ENCODE results near the gene SND1. TPM values are rescaled to one million over a fixed set of nuclear protein-coding genes. Genes with fewer than 3 reads are reported as not detected.

Gene SND1
- total and polyA plus RNA-seq, 12 donors = 58.9 to 266 (median 132) TPM

DNA sequence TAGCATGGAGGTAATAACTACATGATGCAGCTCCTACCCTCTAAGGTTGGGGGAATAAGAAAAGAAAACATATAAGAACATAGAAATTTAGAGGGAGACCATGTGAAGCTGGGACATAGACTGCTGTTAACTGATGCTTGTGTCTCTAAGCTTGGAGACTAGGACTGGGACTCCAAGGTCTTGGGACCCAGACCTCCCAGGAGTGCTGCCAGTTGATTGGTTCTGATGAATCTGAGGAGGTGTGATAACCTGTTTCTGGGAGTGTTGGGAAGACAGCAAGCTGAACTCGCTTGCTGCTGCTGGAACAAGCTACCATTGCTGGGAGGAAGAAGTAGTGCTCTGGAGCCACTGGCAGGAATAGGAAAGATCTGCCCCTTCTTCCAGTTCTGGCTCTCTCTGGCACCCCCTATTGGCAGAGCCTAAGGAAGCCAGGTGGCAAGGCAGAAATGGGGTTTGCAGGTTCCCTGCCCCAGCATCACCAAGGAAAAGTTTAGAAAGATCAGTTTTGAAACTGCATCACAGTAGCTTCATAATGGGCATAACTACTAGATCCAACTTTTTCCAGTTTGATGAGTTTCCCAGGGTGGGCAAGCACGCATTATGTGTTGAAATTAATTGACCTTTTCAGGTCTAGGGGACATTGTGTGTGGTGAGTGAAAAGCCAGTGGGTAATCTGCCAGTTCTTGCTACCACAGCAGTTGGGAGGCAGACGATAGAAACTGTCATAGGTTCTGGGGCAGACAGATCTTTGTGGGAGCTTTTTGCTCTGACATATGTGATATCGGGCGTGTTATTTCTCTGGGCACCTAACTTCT is 140.7 kb downstream of the SND1 start:
- no peak for TF ChIP-seq POLR2A (IDR thresholded peaks at IDR 0.05)
- TF ChIP-seq, protein P1, sequence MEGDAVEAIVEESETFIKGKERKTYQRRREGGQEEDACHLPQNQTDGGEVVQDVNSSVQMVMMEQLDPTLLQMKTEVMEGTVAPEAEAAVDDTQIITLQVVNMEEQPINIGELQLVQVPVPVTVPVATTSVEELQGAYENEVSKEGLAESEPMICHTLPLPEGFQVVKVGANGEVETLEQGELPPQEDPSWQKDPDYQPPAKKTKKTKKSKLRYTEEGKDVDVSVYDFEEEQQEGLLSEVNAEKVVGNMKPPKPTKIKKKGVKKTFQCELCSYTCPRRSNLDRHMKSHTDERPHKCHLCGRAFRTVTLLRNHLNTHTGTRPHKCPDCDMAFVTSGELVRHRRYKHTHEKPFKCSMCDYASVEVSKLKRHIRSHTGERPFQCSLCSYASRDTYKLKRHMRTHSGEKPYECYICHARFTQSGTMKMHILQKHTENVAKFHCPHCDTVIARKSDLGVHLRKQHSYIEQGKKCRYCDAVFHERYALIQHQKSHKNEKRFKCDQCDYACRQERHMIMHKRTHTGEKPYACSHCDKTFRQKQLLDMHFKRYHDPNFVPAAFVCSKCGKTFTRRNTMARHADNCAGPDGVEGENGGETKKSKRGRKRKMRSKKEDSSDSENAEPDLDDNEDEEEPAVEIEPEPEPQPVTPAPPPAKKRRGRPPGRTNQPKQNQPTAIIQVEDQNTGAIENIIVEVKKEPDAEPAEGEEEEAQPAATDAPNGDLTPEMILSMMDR (IDR thresholded peaks at IDR 0.05) = peak in 3 of 6 experiments; percentile 18 to 30 (median 24)
- Histone ChIP-seq H3K27me3 (no peaks in the 10 kb centered on the region), H3K9me3 (replicated peaks in 1 of 3) (no peaks in the 10 kb centered on the region), H3K4me3 (no peak overlapping the region), H3K4me1 (replicated peaks in 1 of 2) (peaks cover 5 to 24% of the 10 kb centered on the region in 2 donors), H3K36me3 (replicated peaks in 1 of 2) (no peaks in the 10 kb centered on the region), H3K27ac (no peak overlapping the region)
- intact Hi-C loops (cut with DNase I) = no loop called here
- DNase-seq = peak in 2 of 7 donors; percentile 15 to 41
- WGBS, 4 donors = 95 to 98% (median 96%) methylated on average over 4 to 5 of the region's 5 CpGs

DNA sequence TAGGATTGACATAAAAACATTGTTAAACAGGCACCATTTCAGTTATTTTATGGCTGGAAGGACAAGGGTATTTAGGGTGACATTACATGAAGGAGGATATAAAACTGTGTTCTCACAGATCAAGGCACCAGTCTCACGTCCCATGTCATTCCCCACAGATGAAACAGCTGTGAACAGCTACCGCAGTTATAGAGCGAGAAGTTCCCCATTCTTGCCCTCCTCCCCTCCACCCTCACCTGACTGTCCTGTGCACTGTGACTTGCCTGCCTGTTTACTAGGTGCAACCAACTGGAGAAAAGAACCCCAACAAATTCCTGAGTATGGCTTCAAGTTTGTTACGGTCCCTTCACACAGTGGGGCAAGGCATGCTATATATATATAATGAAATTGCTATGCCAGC is 141.6 kb downstream of the SND1 start:
- no peaks in the 10 kb centered on the region for H3K9me3 ChIP-seq (replicated peaks in 1 of 3)
- no peak overlapping the region for H3K4me3 ChIP-seq
- H3K27me3 ChIP-seq = no peaks in the 10 kb centered on the region
- DNase-seq = no peak
- no peak for TF ChIP-seq POLR2A (IDR thresholded peaks at IDR 0.05)
- TF ChIP-seq, protein P1 (IDR thresholded peaks at IDR 0.05) = no peak
- WGBS, 4 donors = 83 to 97% (median 86%) methylated on average over 4 of the region's 4 CpGs
- H3K36me3 ChIP-seq (replicated peaks in 1 of 2) = no peaks in the 10 kb centered on the region
- peaks cover 5 to 32% of the 10 kb centered on the region in 2 donors for H3K4me1 ChIP-seq (replicated peaks in 1 of 2)
- H3K27ac ChIP-seq = peak overlapping the region in 2 of 5 donors; percentile 19 to 25
- intact Hi-C loops (cut with DNase I) = no loop called here

GRCh38 chr7:127794136-127794535 is 142.1 kb downstream of the SND1 start:
- H3K27me3 ChIP-seq = no peaks in the 10 kb centered on the region
- no peak for TF ChIP-seq POLR2A (IDR thresholded peaks at IDR 0.05)
- TF ChIP-seq, protein P1 (IDR thresholded peaks at IDR 0.05) = no peak
- intact Hi-C loops (cut with DNase I) = no loop called here
- H3K9me3 ChIP-seq (replicated peaks in 1 of 3) = no peaks in the 10 kb centered on the region
- no peaks in the 10 kb centered on the region for H3K36me3 ChIP-seq (replicated peaks in 1 of 2)
- 20 to 43% (median 31%) methylated on average over 1 of the region's 1 CpG for WGBS, 4 donors
- DNase-seq = peak in 1 of 7 donors; percentile 28
- H3K27ac ChIP-seq = peak overlapping the region in 2 of 5 donors; percentile 19 to 25
- H3K4me1 ChIP-seq (replicated peaks in 1 of 2) = peaks cover 5 to 38% of the 10 kb centered on the region in 2 donors
- no peak overlapping the region for H3K4me3 ChIP-seq

DNA sequence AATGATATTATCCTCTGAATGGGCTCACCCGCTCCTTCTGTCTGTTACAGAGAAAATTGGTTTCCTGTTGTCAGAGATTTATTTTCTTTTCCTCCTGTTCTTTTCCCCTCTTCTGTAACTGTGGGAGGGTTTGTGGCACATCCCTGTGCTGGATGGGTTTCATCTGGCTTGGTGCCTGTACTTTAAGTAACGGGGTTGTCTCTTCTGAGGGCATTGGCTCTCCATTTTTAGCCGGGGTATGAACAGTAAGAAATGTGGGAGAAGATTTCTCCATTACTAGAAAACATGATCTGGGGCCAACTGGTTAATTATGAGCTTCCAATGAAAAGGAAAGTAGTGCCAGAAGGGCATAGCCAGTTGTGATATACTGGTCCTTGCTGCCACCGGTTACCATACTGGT is 142.6 kb downstream of the SND1 start:
- H3K4me3 ChIP-seq = no peak overlapping the region
- no peaks in the 10 kb centered on the region for H3K36me3 ChIP-seq (replicated peaks in 1 of 2)
- no peaks in the 10 kb centered on the region for H3K27me3 ChIP-seq
- intact Hi-C loops (cut with DNase I) = no loop called here
- TF ChIP-seq, protein P1 (IDR thresholded peaks at IDR 0.05) = no peak
- TF ChIP-seq POLR2A (IDR thresholded peaks at IDR 0.05) = no peak
- peaks cover 5 to 39% of the 10 kb centered on the region in 2 donors for H3K4me1 ChIP-seq (replicated peaks in 1 of 2)
- peak overlapping the region in 1 of 5 donors; percentile 24 for H3K27ac ChIP-seq
- DNase-seq = no peak
- H3K9me3 ChIP-seq (replicated peaks in 1 of 3) = no peaks in the 10 kb centered on the region
- WGBS, 4 donors = 58 to 70% (median 65%) methylated on average over 4 of the region's 4 CpGs
